ENCODE results near the gene ZEB1.

Gene ZEB1

DNA sequence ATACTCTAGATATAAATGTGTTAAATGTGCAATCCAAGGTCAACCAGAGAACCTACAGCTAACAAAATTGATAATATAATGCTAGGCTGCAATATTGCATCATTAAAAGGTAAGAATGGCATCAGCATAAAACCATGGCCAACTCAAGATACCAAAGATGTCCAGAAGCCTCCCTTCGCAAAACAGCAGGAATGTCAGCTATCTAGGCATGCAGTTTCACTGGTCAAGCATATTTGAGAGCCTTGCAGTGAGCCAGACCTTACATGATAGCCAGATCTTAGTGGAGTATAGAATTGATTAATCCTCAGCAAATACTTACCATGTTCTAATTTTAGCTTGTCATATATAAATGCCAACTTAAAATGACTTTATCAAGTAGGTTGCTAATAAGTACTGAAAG lies 138.8 kb downstream of the ZEB1 start:
- H3K27ac Mint-ChIP-seq: no peak overlapping the region
- no peak overlapping the region for H3K4me3 Mint-ChIP-seq
- H3K4me1 Mint-ChIP-seq (ENCODE audit: low read depth): no peaks in the 10 kb centered on the region
- no peaks in the 10 kb centered on the region for H3K27me3 Mint-ChIP-seq (ENCODE audit: low read depth)
- peaks cover 34% of the 10 kb centered on the region for H3K36me3 Mint-ChIP-seq (ENCODE audit: low read depth)
- peaks cover 29% of the 10 kb centered on the region for H3K9me3 Mint-ChIP-seq

DNA sequence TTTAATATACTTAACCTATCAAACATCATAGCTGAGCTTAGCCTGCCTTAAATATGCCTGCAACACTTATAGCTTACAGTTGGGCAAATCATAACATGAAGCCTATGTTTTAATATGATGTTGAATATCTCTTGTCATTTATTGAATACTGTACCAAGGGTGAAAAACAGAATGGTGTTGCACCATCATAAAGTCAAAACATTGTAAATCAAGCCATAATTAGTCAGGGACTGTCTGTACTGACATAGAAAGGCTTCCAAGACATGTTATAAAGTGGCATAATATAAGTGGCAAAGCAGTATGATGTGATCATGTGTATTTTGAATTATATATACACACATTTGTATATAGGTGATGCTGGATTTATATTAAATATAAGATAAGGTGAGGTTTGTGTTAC lies 140.0 kb downstream of the ZEB1 start:
- no peak overlapping the region for H3K27ac Mint-ChIP-seq
- peaks cover 32% of the 10 kb centered on the region for H3K9me3 Mint-ChIP-seq
- no peak overlapping the region for H3K4me3 Mint-ChIP-seq
- no peaks in the 10 kb centered on the region for H3K4me1 Mint-ChIP-seq (ENCODE audit: low read depth)
- H3K27me3 Mint-ChIP-seq (ENCODE audit: low read depth): no peaks in the 10 kb centered on the region
- H3K36me3 Mint-ChIP-seq (ENCODE audit: low read depth): peaks cover 38% of the 10 kb centered on the region

DNA sequence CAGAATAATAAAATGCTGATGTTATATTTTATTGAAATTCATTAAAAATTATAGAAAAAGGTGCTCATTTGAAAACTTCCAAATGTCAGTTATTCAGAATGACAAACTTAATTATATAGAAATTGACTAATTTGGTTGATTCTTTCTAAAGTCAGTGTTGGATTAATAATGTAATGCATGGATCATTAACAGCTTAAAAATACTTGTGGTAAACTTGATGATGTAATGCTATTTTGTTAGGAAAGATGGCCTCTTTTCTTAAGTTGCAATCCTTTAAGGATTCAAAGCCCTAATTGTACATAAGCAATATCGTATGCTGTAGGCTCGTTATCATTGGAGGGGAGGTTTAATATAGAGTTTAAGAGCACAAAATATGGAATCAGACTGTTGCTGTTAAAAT lies 141.2 kb downstream of the ZEB1 start:
- peaks cover 37% of the 10 kb centered on the region for H3K36me3 Mint-ChIP-seq (ENCODE audit: low read depth)
- H3K27me3 Mint-ChIP-seq (ENCODE audit: low read depth): no peaks in the 10 kb centered on the region
- H3K4me1 Mint-ChIP-seq (ENCODE audit: low read depth): no peaks in the 10 kb centered on the region
- H3K9me3 Mint-ChIP-seq: peaks cover 31% of the 10 kb centered on the region
- H3K4me3 Mint-ChIP-seq: no peak overlapping the region
- H3K27ac Mint-ChIP-seq: no peak overlapping the region

DNA sequence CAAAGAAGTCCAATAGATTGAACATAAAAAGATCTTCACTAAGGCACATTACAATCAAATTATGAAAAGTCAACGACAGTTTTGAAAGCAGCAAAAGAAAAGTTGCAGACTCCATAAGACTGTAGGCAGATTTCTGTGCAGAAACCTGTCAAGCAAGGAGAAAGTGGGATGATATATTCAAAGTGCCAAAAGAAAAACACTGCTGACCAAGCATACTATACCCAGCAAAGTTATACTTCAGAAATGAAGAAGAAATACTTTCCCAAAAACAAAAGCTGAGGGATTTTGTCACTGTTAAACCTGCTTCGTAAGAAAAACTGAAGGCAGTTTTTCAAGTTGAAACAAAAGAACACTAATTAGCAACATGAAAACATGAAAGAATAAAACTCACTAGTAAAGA lies 145.5 kb downstream of the ZEB1 start:
- Mint-ChIP-seq H3K36me3 (ENCODE audit: low read depth) (peaks cover 75% of the 10 kb centered on the region), H3K9me3 (peaks cover 46% of the 10 kb centered on the region)

DNA sequence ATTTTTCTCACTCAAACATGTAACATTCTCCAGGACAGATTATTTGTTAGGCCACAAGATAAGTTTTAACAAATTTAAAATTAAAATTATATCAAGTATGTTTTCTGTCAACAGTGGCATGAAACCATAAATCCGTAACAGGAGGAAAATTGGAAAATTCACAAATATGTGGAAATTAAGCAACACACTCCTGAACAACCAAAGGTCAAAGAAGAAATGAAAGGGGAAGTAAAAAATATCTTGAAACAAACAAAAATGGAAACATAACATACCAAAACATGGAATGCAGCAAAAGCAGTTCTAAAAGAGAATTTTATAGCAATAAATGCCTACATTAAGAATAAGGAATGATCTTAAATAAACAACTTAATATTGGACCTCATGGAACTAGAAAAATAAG lies 147.3 kb downstream of the ZEB1 start:
- Mint-ChIP-seq H3K4me1 (ENCODE audit: low read depth) (no peaks in the 10 kb centered on the region), H3K9me3 (peaks cover 46% of the 10 kb centered on the region), H3K36me3 (ENCODE audit: low read depth) (peaks cover 72% of the 10 kb centered on the region), H3K27ac (no peak overlapping the region), H3K4me3 (no peak overlapping the region), H3K27me3 (ENCODE audit: low read depth) (no peaks in the 10 kb centered on the region)

More for the DNA sequence above, 145.5 kb downstream of the ZEB1 start:
- Mint-ChIP-seq H3K27ac (no peak overlapping the region), H3K4me3 (no peak overlapping the region), H3K27me3 (ENCODE audit: low read depth) (no peaks in the 10 kb centered on the region), H3K4me1 (ENCODE audit: low read depth) (no peaks in the 10 kb centered on the region)

DNA sequence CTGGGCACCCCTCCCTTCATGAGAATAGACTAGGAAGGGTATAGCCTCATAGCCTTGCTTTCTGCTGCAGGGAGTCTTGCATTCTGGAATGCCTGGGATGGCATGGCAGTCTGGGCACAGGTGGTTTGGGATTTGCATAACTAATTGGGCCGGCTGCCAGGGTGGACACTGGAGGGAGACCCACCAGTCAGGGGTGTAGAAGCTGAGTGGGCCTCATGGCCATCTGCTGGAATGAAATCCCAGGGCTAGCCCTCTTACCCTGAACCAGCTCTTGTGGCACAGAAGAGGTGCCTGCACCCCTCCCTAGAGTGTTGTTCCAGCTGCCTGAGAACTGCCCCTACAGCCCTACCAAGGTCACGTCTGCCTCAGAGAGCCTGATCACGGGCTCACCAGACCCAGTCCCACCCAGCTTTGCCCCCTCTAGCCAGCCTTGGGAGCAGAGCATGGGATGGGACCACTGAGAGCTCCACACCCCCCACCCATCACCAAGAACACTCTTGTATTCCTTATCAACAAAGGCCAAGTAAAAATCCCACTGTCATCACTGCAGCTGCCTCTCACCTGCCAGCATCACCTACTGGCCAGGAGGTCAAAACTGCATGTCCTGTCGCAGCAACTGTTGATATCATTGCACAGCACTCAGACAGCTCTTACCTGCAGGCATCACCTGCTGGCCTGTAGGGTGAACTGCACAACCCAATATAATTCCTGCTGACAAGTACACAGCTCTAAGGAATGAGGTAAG lies 148.9 kb downstream of the ZEB1 start:
- Mint-ChIP-seq H3K36me3 (ENCODE audit: low read depth) (peaks cover 60% of the 10 kb centered on the region), H3K4me1 (ENCODE audit: low read depth) (no peaks in the 10 kb centered on the region), H3K27ac (no peak overlapping the region), H3K27me3 (ENCODE audit: low read depth) (no peaks in the 10 kb centered on the region), H3K4me3 (no peak overlapping the region), H3K9me3 (peaks cover 33% of the 10 kb centered on the region)

DNA sequence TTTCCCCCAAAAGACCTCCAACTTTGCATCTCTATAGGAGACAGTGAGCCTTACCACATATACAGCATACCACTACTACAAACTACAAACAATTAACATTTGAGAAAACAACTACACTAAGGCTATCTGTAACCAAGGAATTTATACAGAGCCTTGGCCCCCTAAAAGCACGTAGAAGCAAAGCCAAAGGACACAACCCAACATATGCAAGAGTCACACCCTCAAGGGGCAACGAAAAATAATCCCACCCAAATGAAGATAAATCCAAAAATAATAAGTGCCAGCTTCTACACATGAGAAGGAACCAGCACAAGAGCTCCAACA lies 149.5 kb downstream of the ZEB1 start:
- H3K36me3 Mint-ChIP-seq (ENCODE audit: low read depth): peaks cover 54% of the 10 kb centered on the region
- H3K4me3 Mint-ChIP-seq: no peak overlapping the region
- H3K27ac Mint-ChIP-seq: no peak overlapping the region
- H3K9me3 Mint-ChIP-seq: peaks cover 27% of the 10 kb centered on the region
- H3K4me1 Mint-ChIP-seq (ENCODE audit: low read depth): no peaks in the 10 kb centered on the region
- H3K27me3 Mint-ChIP-seq (ENCODE audit: low read depth): no peaks in the 10 kb centered on the region

DNA sequence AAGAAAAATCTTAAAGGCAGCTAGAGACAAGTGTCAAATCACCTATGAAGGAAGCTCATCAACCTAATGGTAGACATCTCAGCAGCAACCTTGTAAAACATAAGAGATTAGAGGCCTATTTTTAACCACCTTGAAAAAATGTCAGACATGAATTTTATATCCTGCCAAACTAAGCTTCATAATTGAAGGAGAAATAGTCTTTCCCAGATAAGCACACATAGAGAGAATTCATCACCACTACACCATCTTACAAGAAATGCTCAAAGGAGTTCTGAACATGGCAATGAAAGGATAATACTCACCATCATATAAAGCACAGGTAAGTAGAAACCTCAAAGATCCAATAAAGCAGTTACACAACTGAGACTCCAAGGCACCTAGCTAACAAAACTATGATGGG lies 156.5 kb downstream of the ZEB1 start:
- Mint-ChIP-seq H3K27me3 (ENCODE audit: low read depth) (no peaks in the 10 kb centered on the region), H3K36me3 (ENCODE audit: low read depth) (peaks cover 32% of the 10 kb centered on the region), H3K27ac (no peak overlapping the region), H3K4me1 (ENCODE audit: low read depth) (no peaks in the 10 kb centered on the region), H3K9me3 (peaks cover 27% of the 10 kb centered on the region), H3K4me3 (no peak overlapping the region)

DNA sequence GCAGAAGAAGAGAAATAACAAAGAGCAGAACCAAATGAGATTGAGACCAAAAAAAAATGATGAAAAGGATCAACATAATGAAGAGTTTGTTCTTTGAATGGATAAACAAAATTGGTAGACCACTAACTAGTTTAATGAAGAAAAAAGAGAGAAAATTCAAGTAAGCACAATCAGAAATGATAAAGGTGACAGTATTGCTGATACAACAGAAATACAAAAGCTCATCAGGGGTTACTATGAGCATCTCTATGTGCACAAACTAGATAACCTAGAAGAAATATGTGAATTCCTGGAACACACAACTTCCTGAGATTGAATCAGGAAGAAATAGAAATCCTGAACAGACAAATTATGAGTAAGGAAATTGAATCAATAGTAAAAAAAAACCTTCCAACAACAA lies 157.1 kb downstream of the ZEB1 start:
- Mint-ChIP-seq H3K36me3 (ENCODE audit: low read depth) (peaks cover 32% of the 10 kb centered on the region), H3K4me1 (ENCODE audit: low read depth) (no peaks in the 10 kb centered on the region), H3K9me3 (peaks cover 27% of the 10 kb centered on the region), H3K4me3 (no peak overlapping the region), H3K27me3 (ENCODE audit: low read depth) (no peaks in the 10 kb centered on the region), H3K27ac (no peak overlapping the region)

DNA sequence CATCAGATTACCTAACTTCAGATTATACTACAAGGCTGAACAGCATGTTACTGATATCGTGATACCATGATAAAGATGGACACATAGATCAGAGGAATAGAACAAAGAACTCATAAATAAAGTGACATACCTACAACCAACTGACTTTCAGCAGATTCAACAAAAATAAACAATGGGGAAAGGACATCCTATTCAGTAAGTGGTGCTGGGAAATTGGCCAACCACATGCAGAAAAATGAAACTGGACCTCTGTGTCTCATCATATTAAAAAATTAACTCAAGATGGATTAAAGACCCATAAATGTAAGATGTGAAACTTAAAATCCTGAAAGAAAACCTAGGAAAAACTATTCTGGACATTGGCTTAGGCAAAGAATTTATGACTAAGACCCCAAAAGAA lies 158.6 kb downstream of the ZEB1 start:
- peaks cover 29% of the 10 kb centered on the region for H3K36me3 Mint-ChIP-seq (ENCODE audit: low read depth)
- no peak overlapping the region for H3K27ac Mint-ChIP-seq
- H3K4me3 Mint-ChIP-seq: no peak overlapping the region
- H3K9me3 Mint-ChIP-seq: peaks cover 27% of the 10 kb centered on the region
- no peaks in the 10 kb centered on the region for H3K27me3 Mint-ChIP-seq (ENCODE audit: low read depth)
- no peaks in the 10 kb centered on the region for H3K4me1 Mint-ChIP-seq (ENCODE audit: low read depth)

DNA sequence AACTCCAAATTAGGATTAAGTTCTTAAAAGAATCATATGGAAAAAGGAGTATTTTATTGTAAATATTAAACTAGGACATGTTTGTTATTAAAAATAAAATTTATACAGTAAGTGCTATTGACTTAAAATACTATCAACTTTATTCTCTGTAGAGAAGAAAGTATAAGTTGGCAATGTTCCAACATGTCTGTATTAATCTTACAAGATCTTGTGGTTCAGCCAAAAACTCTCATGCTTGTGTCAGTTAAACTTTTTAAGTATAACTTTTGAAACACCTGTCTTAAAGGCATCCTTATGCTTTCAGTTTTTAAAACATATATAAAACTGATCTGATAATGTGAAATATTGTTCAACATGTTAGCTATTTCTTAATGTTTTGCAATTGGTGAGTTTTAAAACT lies 160.7 kb downstream of the ZEB1 start:
- Mint-ChIP-seq H3K27ac (no peak overlapping the region), H3K36me3 (ENCODE audit: low read depth) (peaks cover 29% of the 10 kb centered on the region)

DNA sequence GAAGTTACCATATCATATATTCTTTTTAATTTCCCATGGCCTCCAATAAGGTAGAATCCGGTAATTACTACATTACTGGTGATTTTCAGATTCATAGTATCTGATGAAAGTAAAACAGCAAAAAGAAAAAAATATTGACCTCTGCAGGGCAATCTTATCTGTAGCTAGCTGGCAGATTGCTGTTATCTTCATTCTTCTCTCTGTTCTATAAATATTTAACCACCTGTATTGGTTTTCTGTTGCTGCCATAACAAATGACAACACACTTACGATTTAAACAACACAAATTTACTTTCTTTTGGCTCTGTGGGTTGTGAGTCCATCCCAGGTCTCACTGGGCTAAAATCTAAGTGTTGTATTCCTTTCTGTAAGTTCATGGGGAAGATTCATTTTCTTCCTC lies 164.5 kb downstream of the ZEB1 start:
- Mint-ChIP-seq H3K4me1 (ENCODE audit: low read depth) (no peaks in the 10 kb centered on the region), H3K9me3 (no peaks in the 10 kb centered on the region), H3K36me3 (ENCODE audit: low read depth) (peaks cover 2% of the 10 kb centered on the region), H3K4me3 (no peak overlapping the region), H3K27me3 (ENCODE audit: low read depth) (no peaks in the 10 kb centered on the region), H3K27ac (no peak overlapping the region)

More for the DNA sequence above, 160.7 kb downstream of the ZEB1 start:
- Mint-ChIP-seq H3K4me1 (ENCODE audit: low read depth) (no peaks in the 10 kb centered on the region), H3K9me3 (peaks cover 27% of the 10 kb centered on the region), H3K27me3 (ENCODE audit: low read depth) (no peaks in the 10 kb centered on the region), H3K4me3 (no peak overlapping the region)

DNA sequence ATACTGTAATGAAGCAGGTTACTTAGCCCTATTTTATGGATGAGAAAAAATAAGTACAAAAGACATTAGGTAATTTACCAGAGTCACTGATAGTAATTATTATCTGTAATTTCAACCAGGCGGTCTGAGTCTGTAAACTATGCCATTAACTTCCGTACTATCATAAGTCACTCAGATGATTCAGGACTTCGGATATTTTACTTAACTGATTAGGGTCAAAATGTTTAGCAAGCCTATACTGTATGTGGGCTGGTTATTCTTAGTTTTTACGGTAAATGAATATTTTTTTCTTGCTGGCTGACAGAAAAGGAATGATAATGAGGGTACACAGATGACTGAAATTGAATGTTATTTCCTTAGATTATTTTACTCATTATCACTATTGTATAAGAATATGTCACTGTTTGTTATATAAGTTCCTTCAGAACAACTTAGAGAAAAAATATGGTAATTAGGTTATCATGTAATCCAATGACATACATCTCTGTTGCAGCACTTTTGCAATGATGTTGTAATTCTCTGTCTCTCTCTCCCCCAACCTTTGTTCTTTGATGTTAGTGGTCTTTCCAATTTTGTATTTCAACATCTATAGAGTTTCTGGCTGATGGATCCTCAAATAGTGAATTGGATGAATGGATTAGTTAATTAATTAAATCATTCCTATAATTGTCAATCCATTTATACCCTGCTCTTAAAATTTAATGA lies 165.6 kb downstream of the ZEB1 start:
- Mint-ChIP-seq H3K4me3 (no peak overlapping the region), H3K9me3 (no peaks in the 10 kb centered on the region), H3K36me3 (ENCODE audit: low read depth) (peaks cover 2% of the 10 kb centered on the region), H3K4me1 (ENCODE audit: low read depth) (no peaks in the 10 kb centered on the region), H3K27me3 (ENCODE audit: low read depth) (no peaks in the 10 kb centered on the region), H3K27ac (no peak overlapping the region)

DNA sequence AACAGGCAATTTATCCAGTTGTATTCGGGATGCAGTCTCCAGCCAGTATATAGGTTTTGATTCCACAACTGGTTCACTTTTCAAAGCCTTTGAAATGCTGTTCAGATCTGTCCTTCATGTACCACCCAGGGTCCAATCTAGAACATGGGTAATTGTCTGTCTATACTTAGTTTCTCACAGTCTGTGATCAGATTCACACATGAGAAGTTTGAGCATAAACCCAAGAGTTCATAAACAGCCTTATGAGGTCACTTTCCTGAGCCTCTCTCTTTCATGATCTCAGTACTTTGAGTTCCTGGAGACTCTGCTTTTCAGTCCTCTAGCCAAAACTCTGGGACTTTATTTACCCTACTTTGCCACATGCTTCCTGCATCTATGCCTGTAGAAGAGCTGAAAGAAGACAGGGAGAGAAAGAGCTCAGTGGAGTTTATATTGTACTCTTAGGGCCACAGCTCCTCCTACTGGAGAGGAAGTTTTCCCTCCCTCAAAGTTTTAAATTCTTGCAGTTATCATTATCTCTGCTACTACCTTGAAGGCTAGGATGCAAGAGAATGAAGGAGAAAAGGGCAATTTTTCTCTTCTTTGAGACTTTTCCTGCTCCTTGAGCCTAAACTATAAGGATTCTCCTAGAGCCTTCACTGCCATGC lies 172.0 kb downstream of the ZEB1 start:
- H3K9me3 Mint-ChIP-seq: no peaks in the 10 kb centered on the region
- H3K36me3 Mint-ChIP-seq (ENCODE audit: low read depth): peaks cover 3% of the 10 kb centered on the region
- H3K27ac Mint-ChIP-seq: no peak overlapping the region
- no peak overlapping the region for H3K4me3 Mint-ChIP-seq
- peaks cover 4% of the 10 kb centered on the region for H3K4me1 Mint-ChIP-seq (ENCODE audit: low read depth)
- H3K27me3 Mint-ChIP-seq (ENCODE audit: low read depth): no peaks in the 10 kb centered on the region

DNA sequence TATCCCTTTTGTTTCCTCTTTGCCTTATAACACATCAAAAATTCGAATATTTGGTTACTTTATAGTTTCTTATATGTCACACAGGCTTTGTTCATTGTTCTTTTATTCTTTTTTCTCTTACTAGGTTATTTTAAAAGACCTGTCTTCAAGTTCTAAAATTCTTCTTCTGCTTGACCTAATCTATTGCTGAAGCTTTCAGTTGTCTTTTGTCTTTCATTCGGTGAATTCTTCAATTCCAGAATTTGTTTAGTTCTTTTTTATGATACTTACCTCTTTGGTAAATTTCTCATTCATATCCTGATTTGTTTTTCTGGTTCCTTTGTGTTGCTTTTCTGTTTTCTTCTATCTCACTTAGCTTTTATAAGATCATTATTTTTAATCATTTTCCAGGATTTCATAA lies 188.4 kb downstream of the ZEB1 start:
- Mint-ChIP-seq H3K9me3 (peaks cover 47% of the 10 kb centered on the region), H3K4me1 (ENCODE audit: low read depth) (peaks cover 5% of the 10 kb centered on the region), H3K4me3 (no peak overlapping the region), H3K27ac (no peak overlapping the region), H3K36me3 (ENCODE audit: low read depth) (peaks cover 66% of the 10 kb centered on the region), H3K27me3 (ENCODE audit: low read depth) (no peaks in the 10 kb centered on the region)
